Neuron (in vitro differentiated cells): ENCODE measurements around the gene COA8.

Experiments
- H2AFZ ChIP-seq: one replicate; pipeline ENCODE4 v1.6.1; 2013; ENCODE audit warnings: low read depth, mild to moderate bottlenecking, inconsistent platforms, low read length, moderate library complexity
- H3K27me3 ChIP-seq: one replicate; pipeline ENCODE4 v1.6.1; 2013; ENCODE audit warnings: low read length; ENCODE audit not compliant: insufficient read depth
- H3K36me3 ChIP-seq: one replicate; pipeline ENCODE4 v1.6.1; 2013; ENCODE audit warnings: low read length; ENCODE audit not compliant: insufficient read depth
- H3K4me1 ChIP-seq: one replicate; pipeline ENCODE4 v1.6.1; 2013; ENCODE audit warnings: low read length; ENCODE audit not compliant: insufficient read depth
- H3K4me3 ChIP-seq: 2 replicates; pipeline ENCODE4 v1.5.1; 2013; ENCODE audit warnings: mild to moderate bottlenecking, low read length, moderate library complexity
- H3K9me3 ChIP-seq: one replicate; pipeline ENCODE4 v1.6.1; 2013; ENCODE audit warnings: low read length

COA8 gene

DNA sequence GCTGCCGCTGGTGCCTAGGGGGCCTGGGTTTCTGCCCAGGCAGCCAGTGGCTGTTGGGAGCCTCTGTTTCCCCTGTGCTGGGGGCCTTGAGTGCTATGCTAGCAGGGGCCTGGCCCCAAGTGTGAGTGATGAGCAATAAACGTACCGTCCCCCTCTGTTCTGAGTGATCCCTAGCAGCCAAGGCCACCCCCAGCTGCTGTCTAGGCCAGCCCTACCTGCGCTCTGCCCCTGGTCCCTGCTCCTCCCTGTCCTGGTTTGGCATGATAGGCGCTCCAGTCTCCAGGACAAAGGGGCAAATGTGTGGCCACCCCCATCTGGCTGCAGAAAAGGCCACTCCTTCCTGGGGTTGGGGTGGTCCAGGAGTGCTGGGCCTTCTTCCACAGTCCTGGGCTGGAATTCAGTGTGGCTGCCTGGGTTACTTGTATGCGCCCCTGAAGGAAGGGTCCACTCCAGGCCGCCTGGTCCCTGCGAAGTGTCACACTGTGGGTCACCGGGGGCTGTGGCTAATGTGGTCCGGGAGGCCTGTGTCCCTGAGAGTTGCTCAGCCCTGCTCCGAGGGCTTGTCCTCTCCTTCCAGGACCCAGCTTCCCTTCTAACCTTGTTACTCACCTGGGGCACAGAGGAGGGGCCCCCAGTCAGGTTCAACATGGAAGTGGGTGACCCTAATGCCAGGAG lies 26.7 kb upstream of the COA8 start:
- Histone ChIP-seq H3K36me3 (peaks cover 8% of the 10 kb centered on the region), H3K4me3 (no peak overlapping the region), H2AFZ (no peak overlapping the region), H3K4me1 (peaks cover 38% of the 10 kb centered on the region), H3K27me3 (no peaks in the 10 kb centered on the region), H3K9me3 (no peaks in the 10 kb centered on the region)

DNA sequence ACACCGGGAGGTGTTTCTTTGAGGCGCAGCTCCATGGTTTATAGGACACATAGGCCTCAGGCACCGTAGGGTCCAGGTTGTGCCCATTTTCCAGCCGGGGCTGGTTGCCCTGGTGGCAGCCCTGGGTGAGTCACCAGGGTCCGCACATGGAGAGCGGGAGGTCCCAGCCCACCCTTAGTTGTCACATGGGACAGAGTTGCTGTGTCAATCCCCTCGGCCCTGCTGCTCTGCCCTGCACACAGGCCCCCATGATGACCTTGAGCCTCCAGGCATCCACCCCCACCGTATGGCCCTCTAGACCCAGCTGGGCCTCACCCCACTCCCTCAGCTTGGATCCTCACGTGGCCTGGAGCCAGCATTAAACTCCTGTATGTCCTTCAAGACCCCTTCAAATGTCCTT lies 26.1 kb upstream of the COA8 start:
- peaks cover 44% of the 10 kb centered on the region for H3K4me1 ChIP-seq
- no peak overlapping the region for H2AFZ ChIP-seq
- H3K9me3 ChIP-seq: no peaks in the 10 kb centered on the region
- peaks cover 8% of the 10 kb centered on the region for H3K36me3 ChIP-seq
- no peaks in the 10 kb centered on the region for H3K27me3 ChIP-seq
- no peak overlapping the region for H3K4me3 ChIP-seq

DNA sequence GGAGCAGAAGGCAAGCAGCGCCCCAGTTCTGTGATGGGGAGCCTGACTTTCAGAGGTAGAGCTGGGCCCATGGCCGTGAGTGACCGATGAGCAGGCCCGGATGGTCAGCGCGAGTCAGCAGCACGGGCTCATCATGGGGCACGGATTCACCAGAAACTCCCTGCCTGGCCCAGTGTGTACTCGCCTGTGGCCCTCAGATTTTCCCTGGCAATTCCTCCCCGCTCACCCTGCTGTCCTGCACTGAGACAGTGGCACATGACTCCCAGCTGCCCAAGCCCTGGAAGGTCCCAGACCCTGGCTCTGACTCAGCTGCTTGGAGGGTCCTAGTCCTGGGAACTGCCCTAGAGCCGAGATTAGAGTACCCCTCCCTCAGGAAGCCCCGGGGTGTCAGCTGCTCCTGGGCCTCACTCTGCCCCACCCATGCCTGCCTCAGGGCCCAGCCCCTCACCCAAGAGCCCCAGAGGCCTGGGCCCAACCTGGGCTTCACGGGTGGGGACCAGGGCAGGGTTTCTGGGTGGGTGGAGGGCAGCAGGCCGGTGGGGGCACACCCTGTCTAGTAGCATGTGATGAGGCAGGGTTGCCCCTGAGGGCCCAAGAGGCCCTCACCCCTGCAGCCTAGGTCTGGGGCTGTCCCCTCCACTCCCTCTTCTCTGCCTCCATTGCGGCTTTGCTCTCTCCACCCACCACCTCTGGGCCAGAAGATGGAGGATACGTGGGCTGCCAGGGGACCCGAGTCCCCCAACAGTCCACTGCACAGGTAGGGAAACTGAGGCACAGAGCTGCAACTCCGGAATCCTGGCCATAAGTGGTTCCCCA lies 25.4 kb upstream of the COA8 start:
- Histone ChIP-seq H3K9me3 (no peaks in the 10 kb centered on the region), H2AFZ (no peak overlapping the region), H3K27me3 (no peaks in the 10 kb centered on the region), H3K4me1 (peaks cover 51% of the 10 kb centered on the region), H3K36me3 (peaks cover 7% of the 10 kb centered on the region), H3K4me3 (no peak overlapping the region)

DNA sequence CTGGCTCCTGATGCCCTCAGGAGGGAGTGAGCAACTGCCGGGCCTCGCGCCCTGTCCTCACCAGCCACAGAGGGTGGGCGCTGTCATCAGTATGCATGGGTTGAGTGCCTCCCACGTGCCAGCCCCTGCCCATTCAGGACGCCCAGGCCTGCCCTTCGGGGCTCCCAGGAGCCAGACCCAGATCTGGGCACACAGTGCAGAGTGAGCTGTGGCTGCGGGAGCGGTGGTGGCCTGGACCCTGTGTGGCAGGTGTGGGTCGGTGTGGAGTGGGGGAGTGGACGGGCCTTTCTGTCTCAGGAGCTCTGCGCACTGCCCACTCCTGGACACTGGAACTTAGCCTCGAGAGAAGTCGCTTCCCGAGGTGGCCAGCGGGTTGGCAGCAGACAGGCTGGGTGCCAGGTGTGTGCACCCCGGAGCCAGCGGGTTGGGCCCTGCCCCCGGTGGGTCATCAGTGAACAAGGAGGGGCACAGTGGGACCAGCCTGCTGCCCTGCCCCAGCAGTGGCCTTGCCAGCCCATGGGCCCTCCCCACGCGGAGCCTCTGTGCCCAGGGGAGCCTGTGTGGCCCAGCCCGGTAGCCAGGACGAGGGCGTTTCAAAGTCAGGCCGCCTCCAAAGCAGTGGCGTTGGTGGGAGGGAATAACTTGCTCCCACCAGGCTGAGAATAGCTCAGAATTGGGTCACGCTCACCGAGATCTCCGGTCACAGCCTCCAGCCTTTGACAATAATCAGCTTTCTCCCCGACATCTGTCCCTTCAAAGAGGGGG lies 24.3 kb upstream of the COA8 start:
- Histone ChIP-seq H3K36me3 (no peaks in the 10 kb centered on the region), H3K4me1 (peaks cover 60% of the 10 kb centered on the region), H2AFZ (no peak overlapping the region), H3K4me3 (no peak overlapping the region), H3K9me3 (no peaks in the 10 kb centered on the region), H3K27me3 (no peaks in the 10 kb centered on the region)

DNA sequence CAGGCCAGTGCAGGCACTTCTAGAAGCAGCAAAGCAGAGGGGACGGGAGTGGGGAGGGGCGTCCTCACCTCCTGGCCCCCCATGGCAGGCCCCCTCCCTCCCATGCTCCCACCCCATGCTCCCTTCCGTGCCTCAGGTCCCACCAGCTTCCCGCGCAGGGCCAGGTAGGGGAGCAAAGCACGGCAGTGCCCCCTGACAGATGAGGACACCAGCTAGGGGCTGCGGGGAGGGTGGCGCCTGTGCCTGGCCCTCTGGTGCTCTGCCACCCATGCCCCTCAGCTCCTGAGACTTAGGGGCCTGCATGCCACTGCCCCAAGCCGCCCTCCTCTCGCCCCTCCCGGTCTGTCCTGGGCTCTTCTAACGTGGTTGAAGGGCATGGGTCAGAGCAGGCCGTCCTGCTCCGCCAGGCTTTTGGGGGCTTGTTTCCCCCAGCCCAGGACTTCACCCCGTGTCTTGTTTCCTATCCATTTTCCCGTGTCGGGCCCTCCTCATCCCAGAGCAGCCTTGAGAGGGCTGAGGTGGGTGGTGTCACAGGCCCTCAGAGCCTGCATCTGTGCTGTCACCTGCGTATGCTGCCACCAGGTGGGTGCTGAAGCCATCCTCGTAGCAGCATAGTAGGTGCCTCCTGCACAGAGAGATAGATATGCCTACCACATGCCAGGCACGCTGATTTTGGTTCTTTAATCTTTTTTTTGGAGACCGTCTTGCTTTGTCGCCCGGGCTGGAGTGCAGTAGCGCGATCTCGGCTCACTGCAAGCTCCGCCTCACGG lies 23.5 kb upstream of the COA8 start:
- Histone ChIP-seq H3K4me3 (no peak overlapping the region), H3K27me3 (no peaks in the 10 kb centered on the region), H2AFZ (no peak overlapping the region), H3K36me3 (no peaks in the 10 kb centered on the region), H3K9me3 (no peaks in the 10 kb centered on the region), H3K4me1 (peaks cover 68% of the 10 kb centered on the region)

DNA sequence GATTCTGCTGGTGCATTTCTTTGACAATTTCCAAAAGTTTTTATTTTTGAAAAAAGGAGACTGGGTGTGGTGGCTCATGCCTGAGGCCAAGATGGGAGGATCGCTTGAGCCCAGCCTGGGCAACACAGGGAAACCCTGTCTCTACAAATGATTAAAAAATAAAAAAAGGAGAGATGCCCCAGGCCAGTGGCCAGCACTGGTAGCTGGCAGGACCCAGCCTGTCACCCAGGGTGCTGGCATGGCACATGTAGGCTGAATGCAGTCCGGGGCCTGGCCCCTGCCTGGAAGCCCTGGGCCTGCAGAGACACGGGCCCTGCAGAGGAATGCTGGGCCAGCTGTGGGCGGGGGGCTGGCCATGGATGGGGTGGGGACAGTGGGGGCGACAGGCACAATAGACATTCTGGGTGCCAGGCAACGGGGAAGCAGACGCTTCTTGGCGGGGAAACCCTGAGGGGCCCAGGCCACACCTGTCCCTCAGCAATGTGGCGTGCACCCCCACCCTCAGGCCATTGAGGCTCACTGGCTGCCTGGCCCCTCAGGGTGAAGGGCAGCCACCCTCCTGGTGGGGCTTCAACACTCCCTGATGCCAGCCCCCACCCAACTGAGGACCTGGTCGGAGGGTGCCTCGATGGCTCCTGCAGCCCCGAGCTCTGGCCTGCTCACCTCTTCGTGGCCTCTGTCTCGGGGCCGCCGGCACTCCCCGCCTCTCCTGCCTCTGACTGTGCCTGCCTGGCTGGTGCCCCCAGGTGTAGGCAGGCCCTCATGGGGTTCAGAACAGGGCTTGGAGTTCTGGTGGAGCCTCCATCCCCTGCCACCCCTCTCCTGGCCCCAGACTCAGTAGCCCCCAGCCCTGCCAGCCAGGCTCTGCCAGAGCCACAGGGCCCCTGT lies 21.7 kb upstream of the COA8 start:
- H2AFZ ChIP-seq: no peak overlapping the region
- peaks cover 75% of the 10 kb centered on the region for H3K4me1 ChIP-seq
- no peaks in the 10 kb centered on the region for H3K36me3 ChIP-seq
- H3K9me3 ChIP-seq: no peaks in the 10 kb centered on the region
- H3K4me3 ChIP-seq: no peak overlapping the region
- no peaks in the 10 kb centered on the region for H3K27me3 ChIP-seq

DNA sequence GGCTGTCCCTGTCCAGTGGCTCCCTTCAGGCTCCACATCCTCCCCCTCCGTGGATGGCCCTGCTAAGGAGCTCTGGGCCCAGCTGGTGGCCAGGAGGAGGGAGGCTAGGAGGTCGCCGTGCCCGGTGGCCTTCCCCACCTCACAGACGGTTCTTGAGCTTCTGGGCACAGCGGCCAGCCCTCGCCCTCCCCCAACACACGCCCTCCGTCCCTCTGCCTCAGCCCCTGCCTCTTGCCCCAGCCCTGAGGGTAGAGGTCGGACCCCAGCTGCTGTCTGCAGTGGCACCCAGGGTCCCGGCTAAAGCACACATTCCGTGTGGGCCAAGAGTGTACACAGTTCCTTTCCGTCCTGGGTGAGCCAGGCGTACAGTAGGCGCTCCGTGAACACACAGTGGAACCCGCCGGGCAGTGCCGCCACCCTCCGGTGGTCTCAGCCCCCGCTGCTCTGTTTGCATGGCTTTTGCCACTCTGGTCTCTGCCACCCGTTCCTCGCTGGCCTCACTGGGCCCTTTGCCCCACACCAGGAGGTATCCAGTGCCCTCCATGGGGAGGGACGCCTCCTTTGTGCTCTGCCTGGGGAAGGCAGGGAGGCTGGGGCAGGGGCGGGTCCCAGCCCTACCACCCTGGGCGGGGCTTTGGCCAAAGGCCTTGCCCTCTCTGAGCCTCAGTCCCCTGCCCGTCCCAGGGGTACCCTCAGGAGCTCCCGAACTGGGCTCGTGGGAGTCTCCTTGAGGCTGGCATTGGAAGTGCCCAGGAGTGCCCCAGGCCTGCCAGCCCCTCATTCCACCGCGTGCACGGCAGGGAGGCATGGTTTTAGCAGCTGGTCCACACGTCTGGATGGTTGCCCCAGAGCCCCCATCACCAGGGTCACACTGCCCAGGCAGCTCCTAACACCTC lies 20.8 kb upstream of the COA8 start:
- no peak overlapping the region for H3K4me3 ChIP-seq
- no peaks in the 10 kb centered on the region for H3K36me3 ChIP-seq
- H3K9me3 ChIP-seq: no peaks in the 10 kb centered on the region
- H2AFZ ChIP-seq: no peak overlapping the region
- peaks cover 83% of the 10 kb centered on the region for H3K4me1 ChIP-seq
- H3K27me3 ChIP-seq: no peaks in the 10 kb centered on the region

DNA sequence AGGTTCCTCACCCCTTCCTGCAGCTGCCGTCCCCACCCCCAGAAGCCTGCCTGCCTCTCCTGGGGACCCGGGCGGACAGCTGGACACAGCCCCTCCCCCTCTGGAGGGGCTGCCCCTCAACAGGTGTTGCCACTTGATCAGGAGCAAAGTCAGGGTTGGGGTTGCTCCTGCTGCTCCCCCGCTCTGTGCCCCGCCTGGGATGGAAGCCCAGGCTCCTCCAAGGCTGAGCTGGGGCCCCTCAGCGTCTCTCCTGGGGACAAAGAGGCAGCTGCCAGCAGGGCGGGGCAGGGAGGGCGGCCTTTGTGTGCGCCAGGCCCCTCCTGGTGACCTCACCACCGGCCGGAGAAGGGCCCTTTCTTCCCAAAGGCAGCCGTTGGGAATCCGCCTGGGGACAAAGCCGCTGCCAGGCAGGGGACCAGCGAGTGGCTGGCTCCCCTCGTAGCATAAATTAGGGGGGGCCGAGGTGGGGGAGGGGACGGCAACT lies 20.1 kb upstream of the COA8 start:
- Histone ChIP-seq H3K9me3 (no peaks in the 10 kb centered on the region), H2AFZ (no peak overlapping the region), H3K4me1 (peaks cover 85% of the 10 kb centered on the region), H3K36me3 (no peaks in the 10 kb centered on the region), H3K27me3 (no peaks in the 10 kb centered on the region), H3K4me3 (no peak overlapping the region)

DNA sequence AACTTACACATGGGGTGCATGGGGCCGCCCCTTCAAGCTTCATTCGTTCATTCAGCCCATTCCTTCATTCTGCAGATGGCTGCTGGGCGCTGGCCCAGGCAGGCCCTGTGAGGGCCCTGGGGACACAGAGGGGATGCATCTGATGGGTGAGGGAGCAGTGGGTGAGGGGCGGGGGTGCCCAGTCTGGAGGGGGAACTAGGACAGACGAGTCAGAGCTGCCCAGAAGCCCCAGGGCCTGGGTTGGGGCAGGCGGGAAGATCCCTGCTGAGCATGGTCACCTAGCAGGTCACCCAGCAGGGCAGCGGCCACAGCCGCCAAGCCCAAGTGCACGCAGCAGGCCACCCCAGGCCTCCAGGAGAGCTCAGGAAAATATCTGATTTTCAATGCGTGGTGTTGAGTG lies 19.6 kb upstream of the COA8 start:
- H3K27me3 ChIP-seq: no peaks in the 10 kb centered on the region
- no peaks in the 10 kb centered on the region for H3K36me3 ChIP-seq
- H3K9me3 ChIP-seq: no peaks in the 10 kb centered on the region
- H3K4me3 ChIP-seq: no peak overlapping the region
- H3K4me1 ChIP-seq: peaks cover 84% of the 10 kb centered on the region
- H2AFZ ChIP-seq: no peak overlapping the region

DNA sequence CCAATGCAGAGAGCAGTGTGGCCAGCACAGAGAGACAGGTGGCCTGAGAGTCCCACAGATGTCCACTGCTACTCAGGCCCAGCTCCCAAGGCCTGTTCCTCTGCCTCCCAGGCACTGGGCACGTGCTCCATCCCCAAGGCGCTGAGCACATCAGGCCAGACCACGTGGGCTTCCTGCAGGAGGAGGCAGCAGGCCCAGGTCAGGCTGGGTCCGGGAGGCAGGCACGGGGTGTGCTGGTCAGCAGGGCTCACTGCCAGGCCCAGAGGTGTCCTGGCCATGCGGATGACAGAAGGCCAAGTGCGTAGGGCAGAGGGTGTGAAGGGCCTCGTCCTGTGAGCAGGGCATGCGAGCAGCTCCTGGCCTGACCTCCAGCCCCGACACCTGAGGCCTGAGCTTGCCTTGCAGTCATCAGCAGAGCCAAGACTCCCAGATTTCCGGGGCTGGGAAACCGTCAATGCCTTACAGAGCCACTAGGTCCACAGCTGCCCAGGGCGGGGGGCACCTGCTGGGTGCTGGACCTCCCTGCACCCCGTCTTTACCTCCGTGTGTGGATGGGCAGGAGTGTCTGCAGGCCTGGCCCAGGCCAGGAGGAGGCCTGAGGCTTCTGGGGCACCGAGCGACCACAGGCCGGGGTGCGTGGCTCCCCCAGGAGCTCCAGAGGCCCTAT lies 18.9 kb upstream of the COA8 start:
- H3K9me3 ChIP-seq: no peaks in the 10 kb centered on the region
- H3K4me1 ChIP-seq: peaks cover 77% of the 10 kb centered on the region
- H3K4me3 ChIP-seq: no peak overlapping the region
- no peaks in the 10 kb centered on the region for H3K36me3 ChIP-seq
- no peak overlapping the region for H2AFZ ChIP-seq
- H3K27me3 ChIP-seq: no peaks in the 10 kb centered on the region
